Stimulated activated CD4-positive, alpha-beta T cell treated with anti-CD3 and anti-CD28 coated beads, TNF-alpha, amount 100 ng/mL, for 1 hour (primary cell): Measurements from ENCODE around the gene THADA.

Source experiments
- DNase-seq, 3 donors: peaks; one replicate each; pipeline ENCODE4 v3.0.0-alpha.2; 2020; ENCODE audit warnings: low read depth in 3 of 3, low spot score in 1 of 3

Gene THADA

GRCh38 chr2:43445781-43446180, 150.1 kb downstream of the THADA start:
- no peak for DNase-seq

- no peak for DNase-seq
Measured at GRCh38 chr2:43444989-43445645, 150.7 kb downstream of the THADA start.

- no peak for DNase-seq
Measured at GRCh38 chr2:43443282-43443681, 152.6 kb downstream of the THADA start.

- DNase-seq, result no peak
Measured at GRCh38 chr2:43441195-43441594, 154.6 kb downstream of the THADA start.

GRCh38 chr2:43438858-43439655, 156.8 kb downstream of the THADA start:
- no peak for DNase-seq

GRCh38 chr2:43438342-43438741, 157.5 kb downstream of the THADA start:
- no peak for DNase-seq

- no peak for DNase-seq
Measured at GRCh38 chr2:43437363-43437762, 158.5 kb downstream of the THADA start.

GRCh38 chr2:43436431-43436830, 159.4 kb downstream of the THADA start:
- no peak for DNase-seq

GRCh38 chr2:43435746-43436145, 160.1 kb downstream of the THADA start:
- DNase-seq, result no peak

- DNase-seq, result no peak
Measured at GRCh38 chr2:43430489-43430888, 165.3 kb downstream of the THADA start.

- no peak for DNase-seq
Measured at GRCh38 chr2:43429369-43429768, 166.5 kb downstream of the THADA start.

GRCh38 chr2:43427032-43427424, 168.8 kb downstream of the THADA start:
- no peak for DNase-seq

- peak; percentile 16 to 33 (median 25) for DNase-seq
Measured at GRCh38 chr2:43426305-43427031, 169.4 kb downstream of the THADA start.

- DNase-seq, result no peak
Measured at GRCh38 chr2:43425659-43426058, 170.2 kb downstream of the THADA start.

- DNase-seq, result no peak
Measured at GRCh38 chr2:43424262-43425207, 171.3 kb downstream of the THADA start.

- no peak for DNase-seq
Measured at GRCh38 chr2:43423941-43424261, 171.9 kb downstream of the THADA start.

GRCh38 chr2:43421194-43421593, 174.6 kb downstream of the THADA start:
- no peak for DNase-seq

GRCh38 chr2:43420389-43420801, 175.4 kb downstream of the THADA start:
- DNase-seq, result no peak

GRCh38 chr2:43419876-43420275, 176.0 kb downstream of the THADA start:
- DNase-seq, result no peak

GRCh38 chr2:43419243-43419642, 176.6 kb downstream of the THADA start:
- DNase-seq, result no peak

- no peak for DNase-seq
Measured at GRCh38 chr2:43418680-43419079, 177.2 kb downstream of the THADA start.
